H1 (cell line): ENCODE measurements around the gene ELAPOR1. TPM values are rescaled to one million over a fixed set of nuclear protein-coding genes. Genes with fewer than 3 reads are reported as not detected.

Experiments used
- CTCF ChIA-PET: fragments of 300-600 bp; sonication (Branson Sonifier 250); formaldehyde crosslinking; loops from one replicate; lab custom pipeline; 2021; ENCODE audit not compliant: partially characterized antibody; lab: Charles Lee
- POLR2A ChIA-PET: fragments of 300-600 bp; sonication (Branson Sonifier 250); formaldehyde crosslinking; loops from one replicate; lab custom pipeline; 2021; ENCODE audit warnings: inconsistent platforms; ENCODE audit not compliant: partially characterized antibody; lab: Charles Lee
- DNase-seq, 2 experiments: peaks; one replicate each; pipeline versions ENCODE4 v3.0.0 to v3.0.0-alpha.2; 2010 to 2022; ENCODE audit warnings: low spot score in 2 of 2, low read depth in 1 of 2, mixed read lengths in 1 of 2
- FAIRE-seq: peaks from 2 replicates; lab custom pipeline; 2011; peaks lifted over from hg19 to GRCh38; lab: Jason Lieb, UNC
- H2AFZ ChIP-seq: 2 replicates; pipeline ENCODE4 v1.8.1; 2012; ENCODE audit warnings: low read length, inconsistent platforms
- H2AK5ac ChIP-seq: 2 replicates; pipeline ENCODE4 v1.6.1; 2013; ENCODE audit warnings: low read depth, low read length
- H2BK120ac ChIP-seq: replicated peaks from 2 replicates; pipeline ENCODE3; 2013; ENCODE audit warnings: low read depth, low read length, inconsistent platforms
- H2BK12ac ChIP-seq: 2 replicates; pipeline ENCODE4 v1.6.1; 2013; ENCODE audit warnings: low read depth, low read length
- H2BK15ac ChIP-seq: 2 replicates; pipeline ENCODE4 v1.6.1; 2013; ENCODE audit warnings: low read length
- H2BK20ac ChIP-seq: 2 replicates; pipeline ENCODE4 v1.6.1; 2013; ENCODE audit warnings: low read length
- H2BK5ac ChIP-seq: 2 replicates; pipeline ENCODE4 v1.6.1; 2013; ENCODE audit warnings: low read depth, low read length
- H3K14ac ChIP-seq: 2 replicates; pipeline ENCODE4 v1.6.1; 2013; ENCODE audit warnings: inconsistent platforms; ENCODE audit not compliant: insufficient read length
- H3K18ac ChIP-seq: 2 replicates; pipeline ENCODE4 v1.6.1; 2013; ENCODE audit warnings: low read length; ENCODE audit errors: extremely low read depth
- H3K23ac ChIP-seq: 2 replicates; pipeline ENCODE4 v1.6.1; 2013; ENCODE audit warnings: inconsistent platforms; ENCODE audit not compliant: insufficient read length
- H3K23me2 ChIP-seq: 2 replicates; pipeline ENCODE4 v1.6.1; 2013; ENCODE audit warnings: low read depth, low read length
- H3K27ac ChIP-seq: 2 replicates; pipeline ENCODE4 v1.6.1; 2011; ENCODE audit warnings: low read depth, low read length, inconsistent platforms
- H3K27me3 ChIP-seq, 4 experiments: replicated peaks in 1 of 4; 1 replicate in 1 of 4; 2 replicates in 3 of 4; pipeline versions ENCODE4 v1.6.1 to v1.8.1; 2011 to 2013; ENCODE audit warnings: low read length in 3 of 4, mild to moderate bottlenecking in 3 of 4, inconsistent platforms in 2 of 4, mixed read lengths in 2 of 4, moderate library complexity in 1 of 4; ENCODE audit not compliant: control insufficient read depth in 3 of 4, insufficient read depth in 3 of 4; ENCODE audit errors: extremely low read depth in 1 of 4
- H3K36me3 ChIP-seq, 4 experiments: 2 replicates each; pipeline versions ENCODE4 v1.6.1 to v1.8.1; 2011 to 2013; ENCODE audit warnings: mild to moderate bottlenecking in 4 of 4, low read length in 3 of 4, moderate library complexity in 2 of 4, control low read depth in 1 of 4, inconsistent platforms in 1 of 4; ENCODE audit not compliant: insufficient read depth in 4 of 4, control insufficient read depth in 2 of 4
- H3K4ac ChIP-seq: replicated peaks from 2 replicates; pipeline ENCODE3; 2013; ENCODE audit warnings: low read length, low read depth, mixed read lengths, inconsistent platforms; ENCODE audit not compliant: insufficient read length
- H3K4me1 ChIP-seq, 4 experiments: replicated peaks in 1 of 4; 1 replicate in 1 of 4; 2 replicates in 3 of 4; pipeline versions ENCODE4 v1.6.1 to v1.8.1; 2011 to 2013; ENCODE audit warnings: low read length in 3 of 4, inconsistent platforms in 2 of 4, mixed read lengths in 1 of 4; ENCODE audit not compliant: insufficient read depth in 4 of 4, control insufficient read depth in 3 of 4
- H3K4me2 ChIP-seq, 2 experiments: 2 replicates each; pipeline versions ENCODE4 v1.6.1 to v1.8.1; 2011 to 2013; ENCODE audit warnings: low read depth in 2 of 2, low read length in 2 of 2, control low read depth in 1 of 2, inconsistent platforms in 1 of 2, mild to moderate bottlenecking in 1 of 2; ENCODE audit not compliant: insufficient read depth in 1 of 2
- H3K4me3 ChIP-seq, 4 experiments: fragments of 200-600, 300-600 bp in 1 of 4; sonication (generic), shearing (Covaris generic), sonication (Bioruptor Twin) in 1 of 4; 2 replicates each; pipeline versions ENCODE4 v1.5.1 to v1.8.1; 2011 to 2016; ENCODE audit warnings: low read length in 4 of 4, low read depth in 3 of 4, control low read depth in 2 of 4, inconsistent platforms in 2 of 4, mild to moderate bottlenecking in 2 of 4, mixed read lengths in 1 of 4, moderate library complexity in 1 of 4; ENCODE audit not compliant: insufficient read depth in 2 of 4; ENCODE audit errors: extremely low read depth in 1 of 4
- H3K56ac ChIP-seq: replicated peaks from 2 replicates; pipeline ENCODE3; 2013; ENCODE audit warnings: low read depth, mild to moderate bottlenecking, mixed read lengths, low read length, inconsistent platforms; ENCODE audit not compliant: insufficient read length
- H3K79me1 ChIP-seq: 2 replicates; pipeline ENCODE4 v1.6.1; 2013; ENCODE audit warnings: low read depth, low read length, control low read depth
- H3K79me2 ChIP-seq, 2 experiments: 2 replicates each; pipeline versions ENCODE4 v1.6.1 to v1.8.1; 2012 to 2013; ENCODE audit warnings: low read length in 2 of 2, mild to moderate bottlenecking in 2 of 2, inconsistent platforms in 1 of 2; ENCODE audit not compliant: insufficient read depth in 2 of 2, control insufficient read depth in 1 of 2
- H3K9ac ChIP-seq, 4 experiments: replicated peaks in 1 of 4; 1 replicate in 1 of 4; 2 replicates in 3 of 4; pipeline versions ENCODE4 v1.6.1 to v1.8.1; 2011 to 2013; ENCODE audit warnings: low read depth in 3 of 4, low read length in 3 of 4, control low read depth in 2 of 4, mild to moderate bottlenecking in 2 of 4, moderate library complexity in 2 of 4, inconsistent platforms in 1 of 4; ENCODE audit errors: extremely low read depth in 1 of 4
- H3K9me3 ChIP-seq, 2 experiments: 2 replicates each; pipeline versions ENCODE4 v1.6.1 to v1.8.1; 2012 to 2013; ENCODE audit warnings: mild to moderate bottlenecking in 2 of 2, moderate library complexity in 2 of 2, control low read depth in 1 of 2, inconsistent platforms in 1 of 2, low read depth in 1 of 2, low read length in 1 of 2, mixed read lengths in 1 of 2; ENCODE audit not compliant: insufficient read depth in 2 of 2
- H4K20me1 ChIP-seq, 2 experiments: replicated peaks in 1 of 2; 2 replicates each; pipeline versions ENCODE3 to v1.8.1; 2011 to 2013; ENCODE audit warnings: inconsistent platforms in 2 of 2, low read length in 2 of 2, mild to moderate bottlenecking in 1 of 2; ENCODE audit not compliant: insufficient read depth in 2 of 2, control insufficient read depth in 1 of 2
- H4K5ac ChIP-seq: 2 replicates; pipeline ENCODE4 v1.6.1; 2013; ENCODE audit warnings: low read length, low read depth, mixed read lengths, inconsistent platforms; ENCODE audit not compliant: insufficient read length
- H4K8ac ChIP-seq: 2 replicates; pipeline ENCODE4 v1.8.0; 2013; ENCODE audit warnings: mild to moderate bottlenecking, moderate library complexity, low read length, inconsistent platforms; ENCODE audit not compliant: insufficient read depth; ENCODE audit errors: extremely low read depth
- H4K91ac ChIP-seq: replicated peaks from 2 replicates; pipeline ENCODE3; 2013; ENCODE audit warnings: low read length, mixed read lengths, inconsistent platforms; ENCODE audit not compliant: insufficient read length
- WGBS, 2 experiments: shearing (Covaris generic) in 1 of 2; methylation state at CpG; one replicate each; pipeline versions ENCODE4 v1.1.6 to v1.1.7; 2013 to 2015; ENCODE audit warnings: low lambda C conversion rate in 2 of 2, mixed read lengths in 2 of 2, inconsistent platforms in 1 of 2, low coverage in 1 of 2, missing lambda C conversion rate in 1 of 2; ENCODE audit not compliant: insufficient replicate concordance in 2 of 2, insufficient coverage in 1 of 2, insufficient read length in 1 of 2; ENCODE audit errors: extremely low coverage in 1 of 2, missing lambda C conversion rate in 1 of 2; 5-methylcytosine and 5-hydroxymethylcytosine counted together
- polyA plus RNA-seq, 7 experiments: library from polyadenylated mRNA; depleted of rRNA in 3 of 7; stranded (reverse) in 5 of 7; unstranded in 2 of 7; fragments of >200 nt in 5 of 7; fragments of 200-250 nt in 2 of 7; gene quantifications; 1 replicate in 5 of 7; 2 replicates in 1 of 7; 4 replicates in 1 of 7; pipeline versions ENCODE4 v1.2.1 to v1.2.3, GENCODE V29; 2011 to 2013; ENCODE audit warnings: missing spikeins in 2 of 7, mixed read lengths in 2 of 7
- total RNA-seq: library from RNA; stranded (reverse); fragmentation: NEBNext Ultra II Directional; extraction: Animal tissue kit (Norgen Biotek cat#: 25700); gene quantifications from 2 replicates; pipeline ENCODE4 v1.2.1, GENCODE V29; 2021

The ELAPOR1 gene
- total and polyA plus RNA-seq, 2 of the 8 experiments (the other 6 are each of a cell fraction or from before 2014, with no cell fraction given), result 1.2 to 2.5 TPM

DNA sequence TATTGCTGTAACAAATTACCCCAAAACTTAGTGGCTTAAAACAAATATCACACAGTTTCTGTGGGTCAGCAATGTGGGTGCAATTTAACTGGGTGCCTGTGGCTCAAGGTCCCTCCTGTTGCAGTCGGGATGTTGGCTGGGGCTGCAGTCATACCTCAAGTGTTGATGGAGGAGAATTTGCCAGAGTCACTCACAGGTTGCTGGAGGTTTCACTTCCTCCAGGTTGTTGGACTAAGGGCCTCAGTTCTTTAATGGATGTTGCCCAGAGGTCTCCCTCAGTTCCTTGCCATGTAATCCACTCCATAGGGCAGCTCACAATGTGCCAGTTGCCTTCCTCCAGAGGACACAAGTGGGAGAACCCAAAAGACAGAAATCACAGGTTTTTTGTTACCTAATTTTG lies 35.6 kb upstream of the ELAPOR1 start:
- no peak overlapping the region for H4K91ac ChIP-seq
- peaks cover 0 to 6% of the 10 kb centered on the region in 2 experiments; a peak in 1 of 4 replicates for H3K9me3 ChIP-seq
- H2AK5ac ChIP-seq, result no peak overlapping the region
- H4K5ac ChIP-seq, result no peak overlapping the region
- H3K56ac ChIP-seq, result no peak overlapping the region
- H3K27ac ChIP-seq, result no peak overlapping the region
- H2BK12ac ChIP-seq, result no peak overlapping the region; the same call in 1 of the 2 replicates
- no peak overlapping the region for H2BK15ac ChIP-seq
- H3K79me2 ChIP-seq, result peaks cover 0 to 14% of the 10 kb centered on the region in 2 experiments; a peak in 3 of 4 replicates
- 86% methylated on average over 1 of the region's 1 CpG; no CpG with 5 or more reads in 1 of the 2 experiments for WGBS, 2 experiments
- POLR2A ChIA-PET, result interaction anchor here (1.3 to 5.5 kb wide), 2 partner anchors 11 to 22 kb away, joined by 4 to 34 read pairs; no protein-coding TSS in a partner anchor
- H4K8ac ChIP-seq, result no peak overlapping the region
- H2BK5ac ChIP-seq, result no peak overlapping the region
- no peak overlapping the region for H2BK20ac ChIP-seq
- H3K4me1 ChIP-seq, result peaks cover 0 to 4% (median 1%) of the 10 kb centered on the region in 4 experiments; a peak in 4 of 7 replicates
- H4K20me1 ChIP-seq, result no peaks in the 10 kb centered on the region
- no peak overlapping the region for H3K18ac ChIP-seq
- peaks cover 0 to 6% (median 0%) of the 10 kb centered on the region in 4 experiments; a peak in 2 of 8 replicates for H3K36me3 ChIP-seq
- H2AFZ ChIP-seq, result 0 out of 2 replicates have a peak overlapping the region, but pooled peaks have one; percentile 64
- CTCF ChIA-PET, result interaction anchor here (0.6 kb wide), 1 partner anchor 68 kb away, joined by 3 read pairs; no protein-coding TSS in a partner anchor
- no peak for DNase-seq
- H3K23ac ChIP-seq, result no peak overlapping the region
- no peak overlapping the region for H3K4me3 ChIP-seq
- H3K4me2 ChIP-seq, result no peak overlapping the region
- H2BK120ac ChIP-seq, result no peak overlapping the region
- no peak overlapping the region for H3K4ac ChIP-seq
- H3K23me2 ChIP-seq, result no peaks in the 10 kb centered on the region; the same call in 1 of the 2 replicates
- no peaks in the 10 kb centered on the region for H3K79me1 ChIP-seq
- H3K27me3 ChIP-seq, result no peaks in the 10 kb centered on the region
- no peak for FAIRE-seq
- no peak overlapping the region for H3K9ac ChIP-seq
- H3K14ac ChIP-seq, result no peak overlapping the region
